Progenitor cell of endocrine pancreas (in vitro differentiated cells): ENCODE measurements around the gene MRTFA. TPM values are rescaled to one million over a fixed set of nuclear protein-coding genes. Genes with fewer than 3 reads are reported as not detected.

ENCODE experiments used
- DNase-seq: peaks from one replicate; pipeline ENCODE4 v3.0.0; 2021; ENCODE audit warnings: low spot score; ENCODE audit not compliant: unreplicated experiment
- H3K27ac Mint-ChIP-seq: 2 replicates; pipeline ENCODE4 v1.8.0; 2021; ENCODE audit warnings: mild to moderate bottlenecking, moderate library complexity, mixed read lengths
- H3K27me3 Mint-ChIP-seq: 2 replicates; pipeline ENCODE4 v1.8.0; 2021; ENCODE audit warnings: mixed read lengths
- H3K36me3 Mint-ChIP-seq: 2 replicates; pipeline ENCODE4 v1.8.0; 2022; ENCODE audit warnings: mixed read lengths; ENCODE audit not compliant: insufficient read depth
- H3K4me1 Mint-ChIP-seq: 2 replicates; pipeline ENCODE4 v1.8.0; 2021; ENCODE audit warnings: low read depth, mixed read lengths
- H3K4me3 Mint-ChIP-seq: 2 replicates; pipeline ENCODE4 v1.8.0; 2021; ENCODE audit warnings: low read depth, mild to moderate bottlenecking, moderate library complexity, mixed read lengths
- H3K9me3 Mint-ChIP-seq: 2 replicates; pipeline ENCODE4 v1.8.0; 2021; ENCODE audit warnings: low read depth, mixed read lengths
- total RNA-seq: library from RNA; stranded (reverse); gene quantifications from 2 replicates; pipeline ENCODE4 v1.2.1, GENCODE V29; 2021
- TF ChIP-seq, protein P1 (sequence below): fragments of 200-600 bp; sonication (generic); IDR thresholded peaks from one replicate; pipeline ENCODE4 v1.5.0; 2021; ENCODE audit warnings: antibody characterized with exemption, mild to moderate bottlenecking; ENCODE audit not compliant: unreplicated experiment

The MRTFA gene
- total RNA-seq, 1 donor from 2014 or later = 61.9 TPM

DNA sequence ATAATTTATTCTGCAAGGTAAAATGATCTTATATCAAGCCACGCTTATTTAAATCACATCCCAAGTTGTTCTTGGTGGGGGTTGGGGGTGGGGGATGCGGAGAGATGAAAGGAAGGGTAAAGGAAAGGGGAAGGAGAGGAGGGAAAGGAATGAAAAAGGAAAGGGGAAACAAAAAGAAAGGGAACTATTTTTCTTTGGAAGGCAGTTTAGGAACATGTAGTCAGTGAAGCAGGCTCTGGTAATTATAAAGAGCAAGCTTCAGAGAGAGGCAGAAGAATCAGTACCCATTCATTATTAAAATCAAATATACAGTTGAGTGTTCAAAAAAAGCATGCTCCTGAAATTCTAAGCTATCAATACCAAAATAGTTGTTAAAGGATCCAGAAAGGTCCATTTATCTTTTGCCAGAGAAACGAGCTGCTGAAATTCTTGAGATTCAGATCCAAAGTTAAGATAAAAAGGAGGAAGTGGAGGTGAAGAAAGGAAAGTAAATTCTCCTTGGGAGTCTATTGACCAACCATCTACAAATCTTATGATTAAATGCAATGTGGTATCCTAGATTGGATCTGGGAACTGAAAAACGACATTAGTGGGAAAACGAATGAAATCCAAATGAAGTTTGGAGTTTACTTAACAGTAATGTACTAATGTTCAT lies 158.7 kb downstream of the MRTFA start:
- Mint-ChIP-seq H3K4me1 (peaks cover 16% of the 10 kb centered on the region), H3K36me3 (peaks cover 4% of the 10 kb centered on the region), H3K4me3 (no peak overlapping the region), H3K9me3 (no peaks in the 10 kb centered on the region), H3K27ac (peak overlapping the region; percentile 77), H3K27me3 (no peaks in the 10 kb centered on the region)
- no peak for DNase-seq
- TF ChIP-seq, protein P1, sequence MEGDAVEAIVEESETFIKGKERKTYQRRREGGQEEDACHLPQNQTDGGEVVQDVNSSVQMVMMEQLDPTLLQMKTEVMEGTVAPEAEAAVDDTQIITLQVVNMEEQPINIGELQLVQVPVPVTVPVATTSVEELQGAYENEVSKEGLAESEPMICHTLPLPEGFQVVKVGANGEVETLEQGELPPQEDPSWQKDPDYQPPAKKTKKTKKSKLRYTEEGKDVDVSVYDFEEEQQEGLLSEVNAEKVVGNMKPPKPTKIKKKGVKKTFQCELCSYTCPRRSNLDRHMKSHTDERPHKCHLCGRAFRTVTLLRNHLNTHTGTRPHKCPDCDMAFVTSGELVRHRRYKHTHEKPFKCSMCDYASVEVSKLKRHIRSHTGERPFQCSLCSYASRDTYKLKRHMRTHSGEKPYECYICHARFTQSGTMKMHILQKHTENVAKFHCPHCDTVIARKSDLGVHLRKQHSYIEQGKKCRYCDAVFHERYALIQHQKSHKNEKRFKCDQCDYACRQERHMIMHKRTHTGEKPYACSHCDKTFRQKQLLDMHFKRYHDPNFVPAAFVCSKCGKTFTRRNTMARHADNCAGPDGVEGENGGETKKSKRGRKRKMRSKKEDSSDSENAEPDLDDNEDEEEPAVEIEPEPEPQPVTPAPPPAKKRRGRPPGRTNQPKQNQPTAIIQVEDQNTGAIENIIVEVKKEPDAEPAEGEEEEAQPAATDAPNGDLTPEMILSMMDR = no peak

DNA sequence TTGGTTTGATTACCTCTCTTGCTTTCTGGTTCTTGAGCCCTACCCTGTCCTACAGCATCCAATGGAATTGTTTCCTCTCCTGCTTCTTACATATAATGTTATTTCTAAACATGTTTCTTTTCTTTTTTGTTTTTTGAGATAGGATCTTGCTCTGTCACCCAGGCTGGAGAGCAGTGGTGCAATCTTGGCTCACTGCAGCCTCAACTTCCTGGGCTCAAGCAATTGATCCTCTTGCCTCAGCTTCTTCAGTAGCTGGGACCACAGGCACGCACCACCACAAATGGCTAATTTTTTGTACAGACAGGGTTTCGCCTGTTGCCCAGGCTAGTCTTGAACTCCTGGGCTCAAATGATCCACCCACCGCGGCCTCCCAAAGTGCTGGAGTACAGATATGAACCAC lies 160.2 kb downstream of the MRTFA start:
- Mint-ChIP-seq H3K27ac (no peak overlapping the region), H3K4me1 (peaks cover 16% of the 10 kb centered on the region), H3K27me3 (no peaks in the 10 kb centered on the region), H3K4me3 (no peak overlapping the region), H3K9me3 (no peaks in the 10 kb centered on the region), H3K36me3 (peaks cover 4% of the 10 kb centered on the region)
- no peak for DNase-seq
- TF ChIP-seq, protein P1 = no peak

DNA sequence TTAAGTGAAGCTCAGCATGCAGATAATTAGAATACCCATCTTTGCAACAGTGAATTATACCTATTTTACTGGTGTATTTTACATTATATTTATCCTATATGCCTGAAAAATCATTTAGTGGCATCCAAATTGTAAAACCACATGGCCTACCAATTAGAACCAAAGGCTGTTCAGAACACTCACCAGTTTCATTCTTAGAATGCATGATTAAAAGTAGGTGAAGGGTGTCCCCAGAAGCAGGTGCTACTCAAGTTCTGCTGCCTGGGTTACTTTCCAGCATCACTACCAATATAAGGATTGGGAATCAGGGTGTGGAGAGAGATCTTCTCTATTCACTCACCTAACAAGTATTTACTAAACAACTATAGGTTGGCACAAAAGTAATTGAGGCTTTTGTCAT lies 162.8 kb downstream of the MRTFA start:
- H3K36me3 Mint-ChIP-seq = no peaks in the 10 kb centered on the region
- DNase-seq = no peak
- no peak overlapping the region for H3K4me3 Mint-ChIP-seq
- H3K9me3 Mint-ChIP-seq = no peaks in the 10 kb centered on the region
- peaks cover 9% of the 10 kb centered on the region for H3K4me1 Mint-ChIP-seq
- H3K27me3 Mint-ChIP-seq = no peaks in the 10 kb centered on the region
- TF ChIP-seq, protein P1 = no peak
- H3K27ac Mint-ChIP-seq = no peak overlapping the region

DNA sequence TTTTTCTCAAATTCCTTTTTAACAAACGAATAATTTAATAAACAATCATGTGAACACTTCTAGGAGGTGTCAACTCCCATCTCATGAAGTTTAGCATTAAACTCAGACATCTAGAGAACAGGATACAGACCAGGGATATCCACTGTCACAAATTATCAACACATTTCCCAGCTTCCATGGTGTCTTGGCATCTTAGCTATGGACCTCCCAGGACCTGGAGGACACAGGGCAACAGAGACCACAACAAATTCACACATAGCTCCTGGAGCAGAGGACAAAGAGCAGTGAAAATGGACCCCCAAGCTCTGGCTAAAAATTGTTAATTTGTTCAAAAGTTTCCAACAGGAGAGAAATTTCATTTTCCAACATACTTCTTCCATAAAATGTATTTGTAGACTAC lies 163.9 kb downstream of the MRTFA start:
- Mint-ChIP-seq H3K27ac (peak overlapping the region; percentile 54), H3K27me3 (no peaks in the 10 kb centered on the region), H3K36me3 (no peaks in the 10 kb centered on the region), H3K4me3 (no peak overlapping the region), H3K9me3 (no peaks in the 10 kb centered on the region), H3K4me1 (peaks cover 1% of the 10 kb centered on the region)
- DNase-seq = no peak
- TF ChIP-seq, protein P1 = no peak

DNA sequence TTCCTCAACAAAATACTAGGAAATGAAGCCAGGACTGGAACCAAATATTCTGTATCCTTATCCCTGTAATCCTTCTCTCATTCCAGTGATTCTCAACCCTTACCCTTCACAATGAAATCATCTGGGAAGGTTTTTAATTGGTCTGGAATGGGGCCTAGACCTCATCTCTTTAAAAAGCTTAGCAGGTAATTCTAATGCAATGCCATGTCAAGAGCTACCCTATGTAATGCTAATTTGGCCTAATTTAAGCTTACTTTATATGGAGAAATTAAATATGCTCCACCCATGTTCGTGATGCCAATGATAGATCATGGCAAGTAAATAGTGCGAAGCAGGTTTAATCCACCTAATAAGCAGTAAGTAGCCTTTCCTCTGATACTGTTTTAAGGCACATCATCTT lies 164.5 kb downstream of the MRTFA start:
- Mint-ChIP-seq H3K27me3 (no peaks in the 10 kb centered on the region), H3K27ac (no peak overlapping the region), H3K9me3 (no peaks in the 10 kb centered on the region), H3K4me1 (no peaks in the 10 kb centered on the region), H3K4me3 (no peak overlapping the region), H3K36me3 (no peaks in the 10 kb centered on the region)
- TF ChIP-seq, protein P1 = no peak
- no peak for DNase-seq
